ENCODE results near the gene ELAVL1.
"Not testable (repeated sequence)": the region's sequence is repeated elsewhere in the genome, so short reads cannot be mapped to it uniquely, and the experiment has no call there.

Gene ELAVL1

DNA sequence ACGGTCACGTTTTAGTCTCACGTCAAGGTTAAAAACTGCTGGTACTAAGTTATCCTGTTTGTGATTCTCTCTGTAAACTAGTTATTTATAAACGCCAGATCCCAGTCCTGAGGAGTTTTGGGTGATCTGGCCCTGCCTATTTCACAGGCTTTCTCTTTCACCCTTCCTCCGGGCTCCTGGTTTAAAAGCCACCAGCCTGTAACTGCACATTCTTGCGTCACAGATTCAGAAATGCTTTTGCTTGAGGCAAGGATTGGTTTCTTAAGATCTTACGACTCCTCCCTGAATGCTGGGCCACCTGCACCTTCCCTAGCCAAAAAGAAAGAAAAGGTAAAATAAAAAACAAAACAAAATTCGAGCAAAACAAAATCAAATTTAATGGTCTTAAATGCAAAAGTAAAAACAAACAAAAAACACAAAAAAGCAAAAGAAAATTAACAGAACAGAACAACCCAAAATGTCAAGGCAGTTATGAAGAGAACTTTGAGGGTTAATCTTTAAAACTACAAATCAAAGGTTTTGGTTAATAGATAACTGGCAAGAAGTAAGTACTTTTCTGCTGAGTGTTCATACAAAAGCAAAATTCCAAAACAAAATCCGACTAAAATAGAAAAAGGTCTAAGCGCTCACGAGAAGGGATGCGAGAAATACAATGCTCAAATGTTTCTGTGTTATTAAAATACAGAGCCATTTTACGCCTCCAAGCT lies 43.4 kb downstream of the ELAVL1 start:
- Mint-ChIP-seq H3K27me3 (no peaks in the 10 kb centered on the region), H3K36me3 (ENCODE audit: low read depth) (peaks cover 83% of the 10 kb centered on the region), H3K27ac (peak overlapping the region; percentile 14), H3K4me3 (no peak overlapping the region), H3K9me3 (no peaks in the 10 kb centered on the region), H3K4me1 (ENCODE audit: low read depth) (no peaks in the 10 kb centered on the region)
- no peak for DNase-seq

DNA sequence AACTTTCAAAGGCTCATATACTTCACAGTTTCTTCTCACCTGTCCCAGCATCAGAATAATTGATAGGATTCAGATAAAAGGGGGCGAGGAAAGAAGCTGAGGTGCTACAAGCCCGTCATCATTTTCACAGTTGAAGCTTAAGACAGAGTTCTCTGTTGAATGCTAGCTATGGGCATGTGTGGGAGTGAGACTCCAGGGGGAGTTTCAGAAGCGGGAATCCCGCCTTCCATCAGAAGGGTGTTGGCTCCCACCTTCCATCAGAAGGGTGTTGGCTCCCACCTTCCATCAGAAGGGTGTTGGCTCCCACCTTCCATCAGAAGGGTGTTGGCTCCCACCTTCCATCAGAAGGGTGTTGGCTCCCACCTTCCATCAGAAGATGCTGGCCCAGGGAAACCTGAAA lies 44.4 kb downstream of the ELAVL1 start:
- H3K4me3 Mint-ChIP-seq; H3K27me3 Mint-ChIP-seq; H3K27ac Mint-ChIP-seq; H3K4me1 Mint-ChIP-seq (ENCODE audit: low read depth); H3K9me3 Mint-ChIP-seq; DNase-seq: not testable (repeated sequence)
- H3K36me3 Mint-ChIP-seq (ENCODE audit: low read depth): peaks cover 76% of the 10 kb centered on the region

DNA sequence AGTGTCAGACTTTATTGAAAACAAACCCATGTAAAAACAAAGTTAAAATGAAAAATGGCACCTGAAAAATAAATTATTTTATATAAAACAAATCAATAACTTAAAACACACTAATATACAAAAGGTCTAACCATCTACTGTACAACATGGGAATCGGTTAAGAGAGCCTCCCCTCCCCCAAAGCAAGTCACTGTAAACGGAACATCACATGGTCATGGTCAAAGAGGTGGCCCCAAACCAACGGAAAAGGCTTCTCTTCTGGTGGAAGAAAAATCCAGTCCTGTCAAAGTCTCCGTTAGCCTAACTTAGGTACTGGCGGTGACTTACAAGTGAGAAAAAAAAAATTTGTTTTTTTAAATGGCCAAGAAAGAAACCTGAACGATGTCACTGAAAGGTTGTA lies 46.2 kb downstream of the ELAVL1 start:
- Mint-ChIP-seq H3K4me1 (ENCODE audit: low read depth) (no peaks in the 10 kb centered on the region), H3K36me3 (ENCODE audit: low read depth) (peaks cover 60% of the 10 kb centered on the region), H3K4me3 (no peak overlapping the region), H3K9me3 (no peaks in the 10 kb centered on the region), H3K27me3 (no peaks in the 10 kb centered on the region), H3K27ac (no peak overlapping the region)
- DNase-seq: no peak

DNA sequence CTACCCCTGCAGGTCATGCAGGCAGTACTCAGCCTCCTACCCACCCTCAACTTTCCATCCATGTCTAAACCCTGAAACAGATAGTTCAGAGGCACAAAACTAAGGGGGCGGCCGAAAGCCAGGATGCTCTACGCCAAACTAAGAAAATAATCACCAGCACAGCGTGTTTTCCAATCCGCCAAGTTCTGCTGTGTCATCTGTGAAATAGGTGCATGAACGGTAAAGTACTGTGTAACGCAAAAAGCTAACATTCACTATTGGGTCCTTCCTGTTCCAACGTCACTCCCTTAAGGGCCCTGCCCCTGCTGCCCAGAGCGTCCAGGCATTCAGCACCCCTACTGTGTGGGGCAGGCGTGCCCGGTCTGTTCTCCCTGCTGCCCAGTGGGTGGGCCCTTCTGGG lies 49.7 kb downstream of the ELAVL1 start:
- no peak overlapping the region for H3K4me3 Mint-ChIP-seq
- H3K4me1 Mint-ChIP-seq (ENCODE audit: low read depth): no peaks in the 10 kb centered on the region
- peaks cover 31% of the 10 kb centered on the region for H3K36me3 Mint-ChIP-seq (ENCODE audit: low read depth)
- H3K9me3 Mint-ChIP-seq: no peaks in the 10 kb centered on the region
- no peak overlapping the region for H3K27ac Mint-ChIP-seq
- H3K27me3 Mint-ChIP-seq: no peaks in the 10 kb centered on the region
- DNase-seq: no peak

DNA sequence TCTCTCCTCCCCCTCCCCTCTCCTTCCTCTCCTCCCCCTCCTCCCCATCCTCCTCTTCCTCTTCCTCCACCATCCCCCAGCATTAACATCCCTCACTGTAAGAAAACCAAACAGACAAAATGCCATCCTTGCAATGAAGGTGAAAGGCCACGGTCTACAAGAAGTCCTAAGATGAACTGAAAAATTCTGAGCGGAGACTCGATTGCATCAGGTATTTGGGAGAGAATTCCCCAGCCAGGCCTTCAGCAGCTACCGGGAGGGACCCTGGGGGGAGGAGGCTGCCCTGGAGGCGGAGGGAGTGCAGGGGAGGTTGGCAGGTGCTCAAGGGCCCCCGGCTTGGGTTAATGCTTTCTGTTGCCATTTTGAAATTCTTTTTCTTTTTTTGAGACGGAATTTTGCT lies 51.9 kb downstream of the ELAVL1 start:
- H3K27ac Mint-ChIP-seq: no peak overlapping the region
- no peaks in the 10 kb centered on the region for H3K9me3 Mint-ChIP-seq
- H3K27me3 Mint-ChIP-seq: no peaks in the 10 kb centered on the region
- no peak overlapping the region for H3K4me3 Mint-ChIP-seq
- peaks cover 14% of the 10 kb centered on the region for H3K36me3 Mint-ChIP-seq (ENCODE audit: low read depth)
- H3K4me1 Mint-ChIP-seq (ENCODE audit: low read depth): no peaks in the 10 kb centered on the region
- DNase-seq: no peak

DNA sequence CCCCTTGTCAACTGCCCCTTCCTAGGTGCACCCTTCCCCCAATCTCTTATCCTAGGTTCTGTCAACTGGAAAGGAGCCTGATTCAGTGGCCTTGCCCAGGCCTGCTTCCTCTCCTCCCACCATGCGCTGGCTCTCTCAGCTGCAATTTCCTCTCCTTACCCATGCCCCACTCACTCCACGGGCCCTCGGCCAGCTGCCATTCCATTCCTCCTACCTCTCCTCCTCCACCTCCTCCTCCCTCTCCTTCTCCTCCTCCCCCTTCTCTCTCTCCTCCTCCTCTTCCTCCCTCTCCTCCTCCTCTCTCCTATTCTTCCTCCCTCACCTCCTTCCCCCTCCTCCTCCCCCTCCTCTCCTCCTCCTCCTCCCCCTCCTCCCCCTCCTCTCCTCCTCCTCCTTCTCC lies 52.4 kb downstream of the ELAVL1 start:
- DNase-seq: no peak
- Mint-ChIP-seq H3K9me3 (no peaks in the 10 kb centered on the region), H3K36me3 (ENCODE audit: low read depth) (peaks cover 9% of the 10 kb centered on the region), H3K4me1 (ENCODE audit: low read depth) (no peaks in the 10 kb centered on the region), H3K4me3 (no peak overlapping the region), H3K27me3 (no peaks in the 10 kb centered on the region), H3K27ac (no peak overlapping the region)

DNA sequence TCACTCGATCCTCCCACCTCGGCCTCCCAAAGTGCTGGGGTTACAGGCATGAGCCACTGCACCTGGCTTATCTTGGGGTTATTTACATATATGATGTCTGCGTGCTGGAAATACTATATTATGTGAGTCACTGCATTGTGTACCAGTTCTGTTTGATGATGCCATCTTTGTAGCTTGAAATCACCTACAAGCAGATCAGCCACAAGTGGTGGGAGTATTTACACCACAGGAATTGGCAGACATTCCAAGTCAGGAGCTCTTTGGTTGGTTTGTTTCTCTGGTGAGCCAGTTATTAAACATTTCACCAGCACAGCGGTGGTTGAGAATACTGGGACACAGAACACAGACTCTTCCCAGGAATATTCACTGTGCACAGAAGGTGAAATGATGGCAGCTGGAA lies 57.5 kb downstream of the ELAVL1 start:
- no peak for DNase-seq
- Mint-ChIP-seq H3K9me3 (no peaks in the 10 kb centered on the region), H3K36me3 (ENCODE audit: low read depth) (peaks cover 14% of the 10 kb centered on the region), H3K4me1 (ENCODE audit: low read depth) (peaks cover 16% of the 10 kb centered on the region), H3K4me3 (no peak overlapping the region), H3K27me3 (no peaks in the 10 kb centered on the region), H3K27ac (no peak overlapping the region)

DNA sequence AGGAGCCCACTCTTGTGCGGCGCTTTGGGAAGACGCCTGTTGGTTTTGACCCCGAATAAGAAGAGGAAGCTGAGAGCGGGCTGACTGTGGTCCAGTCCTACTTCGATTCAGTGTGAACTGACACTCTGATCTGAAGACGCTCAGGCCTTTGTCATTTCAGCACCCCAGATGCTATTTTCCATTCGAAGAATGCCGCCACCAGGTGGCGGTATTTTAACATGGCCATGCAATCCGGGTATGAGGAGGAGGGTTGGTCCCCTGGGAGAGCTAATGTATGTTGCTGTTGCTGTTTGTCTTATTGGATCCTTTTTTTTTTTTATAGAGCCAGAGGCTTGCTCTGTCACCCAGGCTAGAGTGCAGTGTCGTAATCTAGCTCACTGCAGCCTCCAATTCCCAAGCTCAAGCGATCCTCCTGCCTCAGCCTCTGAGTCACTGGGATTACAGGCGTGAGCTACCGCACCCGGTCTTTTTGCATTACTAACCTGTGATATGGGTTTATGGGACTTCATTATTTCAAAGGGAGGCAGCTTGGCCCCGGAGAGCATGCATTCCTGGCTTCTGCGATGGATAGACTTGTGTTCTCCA lies 61.2 kb downstream of the ELAVL1 start:
- peaks cover 46% of the 10 kb centered on the region for H3K36me3 Mint-ChIP-seq (ENCODE audit: low read depth)
- H3K9me3 Mint-ChIP-seq: no peaks in the 10 kb centered on the region
- DNase-seq: peak; percentile 89
- H3K4me1 Mint-ChIP-seq (ENCODE audit: low read depth): peaks cover 38% of the 10 kb centered on the region
- H3K27ac Mint-ChIP-seq: peak overlapping the region; percentile 99
- no peaks in the 10 kb centered on the region for H3K27me3 Mint-ChIP-seq
- peak overlapping the region; percentile 93 for H3K4me3 Mint-ChIP-seq

DNA sequence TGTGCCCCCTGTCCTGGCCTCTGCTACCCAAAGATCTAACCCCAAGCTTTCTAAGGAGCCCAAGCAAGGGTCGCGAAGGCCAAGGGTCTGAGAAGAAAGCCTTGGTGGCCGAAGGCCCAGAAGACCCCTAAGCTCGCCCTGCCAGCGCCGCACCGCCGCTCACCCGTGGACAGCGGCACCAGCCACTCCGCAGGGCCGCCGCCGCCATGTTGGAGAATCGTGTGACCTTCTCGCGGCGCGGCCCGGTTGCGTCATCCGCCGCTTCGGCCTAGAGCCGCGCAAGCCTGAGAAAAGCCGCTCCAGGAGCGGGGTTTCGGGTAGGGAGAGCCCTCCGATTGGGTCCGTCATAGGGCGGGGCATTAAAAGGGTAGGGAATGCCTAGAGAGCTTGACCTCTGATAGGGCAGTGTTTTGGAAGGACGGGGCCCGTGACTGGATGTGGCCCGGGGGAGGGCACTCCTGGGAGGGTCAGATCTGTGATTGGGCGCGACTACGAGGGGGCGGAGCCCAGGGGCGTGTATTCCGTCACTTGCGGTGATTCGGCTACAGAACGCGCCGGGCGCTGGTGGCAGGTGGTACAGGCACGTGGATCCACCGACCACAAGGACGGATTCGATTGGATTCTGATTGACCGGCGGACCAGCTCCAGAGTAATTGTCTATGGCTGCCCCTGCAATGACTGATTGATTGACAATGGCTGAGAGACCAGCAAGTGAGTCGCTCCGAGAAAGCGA lies 61.8 kb downstream of the ELAVL1 start, which contains the start of gene TIMM44:
TSS of gene TIMM44 (minus strand) at position 223 of the 733 bp plus-strand sequence. CDS start at position 208, 15 bp downstream.
- H3K4me3 Mint-ChIP-seq: peak within 1 kb of the TSS; percentile 93
- peak; percentile 98 for DNase-seq
- peaks cover 52% of the 10 kb centered on the region for H3K36me3 Mint-ChIP-seq (ENCODE audit: low read depth)
- no peaks in the 10 kb centered on the region for H3K9me3 Mint-ChIP-seq
- H3K27ac Mint-ChIP-seq: peak within 1 kb of the TSS; percentile 99
- H3K27me3 Mint-ChIP-seq: no peaks in the 10 kb centered on the region
- peaks cover 42% of the 10 kb centered on the region for H3K4me1 Mint-ChIP-seq (ENCODE audit: low read depth)

DNA sequence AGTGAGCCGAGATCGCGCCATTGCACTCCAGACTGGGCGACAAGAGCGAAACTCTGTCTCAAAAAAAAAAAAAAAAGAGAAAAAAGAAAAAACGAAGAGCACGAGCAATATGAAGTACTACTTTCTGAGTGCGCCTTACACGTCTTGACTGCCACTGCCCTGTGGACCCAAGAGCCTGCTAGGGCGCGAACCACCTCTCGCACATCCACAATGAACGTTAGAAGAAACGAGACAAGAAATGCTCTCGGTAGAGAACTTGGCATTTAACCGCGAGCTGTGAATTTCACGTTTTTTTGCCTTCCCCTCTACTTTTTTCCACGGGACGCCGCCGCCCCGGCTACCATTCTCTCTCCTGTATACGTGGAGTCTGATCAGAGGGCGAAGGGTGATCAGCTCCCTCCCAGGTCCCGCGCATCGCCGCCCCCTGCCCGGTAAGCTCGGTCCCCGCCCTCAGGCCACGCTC lies 62.4 kb downstream of the ELAVL1 start:
- Mint-ChIP-seq H3K36me3 (ENCODE audit: low read depth) (peaks cover 57% of the 10 kb centered on the region), H3K9me3 (no peaks in the 10 kb centered on the region), H3K27ac (peak overlapping the region; percentile 99), H3K4me1 (ENCODE audit: low read depth) (peaks cover 42% of the 10 kb centered on the region), H3K27me3 (no peaks in the 10 kb centered on the region), H3K4me3 (peak overlapping the region; percentile 93)
- DNase-seq: no peak

DNA sequence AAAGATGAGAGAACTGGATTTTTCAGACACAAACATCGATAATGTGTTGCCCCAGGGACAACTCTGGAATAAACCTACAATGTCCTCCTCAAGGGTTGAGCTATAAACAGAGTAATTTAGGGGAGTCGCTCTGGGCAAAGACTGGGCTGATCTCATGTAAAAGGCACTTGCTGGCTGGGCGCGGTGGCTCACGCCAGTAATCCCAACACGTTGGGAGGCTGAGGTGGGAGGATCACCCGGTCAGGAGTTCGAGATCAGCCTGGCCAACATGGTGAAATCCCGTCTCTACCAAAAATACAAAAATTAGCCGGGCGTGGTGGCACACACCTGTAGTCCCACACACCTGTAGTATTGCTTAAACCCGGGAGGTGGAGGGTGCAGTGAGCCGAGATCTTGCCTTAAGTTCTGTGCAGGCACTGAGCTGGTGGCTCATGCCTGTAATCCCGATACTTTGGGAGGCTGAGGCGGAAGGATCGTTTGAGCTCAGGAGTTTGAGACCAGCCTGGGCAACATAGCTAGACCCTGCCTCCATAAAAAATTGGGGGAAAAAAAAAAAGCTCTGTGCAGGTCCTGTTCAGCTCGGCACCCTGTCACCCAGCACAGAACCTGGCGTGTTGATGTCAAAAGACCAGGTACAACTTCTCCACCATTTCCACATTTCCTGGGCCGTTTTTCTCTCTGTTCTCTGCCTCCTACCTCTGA lies 63.4 kb downstream of the ELAVL1 start:
- H3K36me3 Mint-ChIP-seq (ENCODE audit: low read depth): peaks cover 64% of the 10 kb centered on the region
- peak overlapping the region; percentile 99 for H3K27ac Mint-ChIP-seq
- no peaks in the 10 kb centered on the region for H3K27me3 Mint-ChIP-seq
- H3K9me3 Mint-ChIP-seq: no peaks in the 10 kb centered on the region
- H3K4me1 Mint-ChIP-seq (ENCODE audit: low read depth): peaks cover 42% of the 10 kb centered on the region
- DNase-seq: no peak
- H3K4me3 Mint-ChIP-seq: peak overlapping the region; percentile 93

DNA sequence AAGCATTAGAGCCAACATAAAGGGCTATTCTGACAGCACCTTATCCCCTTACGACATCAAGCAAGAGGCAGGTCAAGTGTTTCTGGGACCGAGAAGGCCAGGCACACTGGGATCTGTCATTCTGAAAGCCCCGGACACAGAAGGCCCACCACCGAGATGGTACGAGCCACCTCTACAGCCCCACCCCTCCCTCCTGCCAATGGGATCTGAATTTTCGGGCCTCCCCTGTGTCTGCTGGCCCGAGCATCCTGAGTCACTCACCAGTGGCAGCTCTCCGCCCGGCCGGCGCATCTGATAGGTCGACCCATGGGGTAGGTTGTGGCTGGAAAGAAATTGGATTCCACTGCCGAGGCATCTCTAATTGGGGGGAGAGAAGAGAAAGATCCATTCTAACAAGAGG lies 64.6 kb downstream of the ELAVL1 start:
- Mint-ChIP-seq H3K27me3 (no peaks in the 10 kb centered on the region), H3K4me3 (peak overlapping the region; percentile 42), H3K27ac (peak overlapping the region; percentile 71)

DNA sequence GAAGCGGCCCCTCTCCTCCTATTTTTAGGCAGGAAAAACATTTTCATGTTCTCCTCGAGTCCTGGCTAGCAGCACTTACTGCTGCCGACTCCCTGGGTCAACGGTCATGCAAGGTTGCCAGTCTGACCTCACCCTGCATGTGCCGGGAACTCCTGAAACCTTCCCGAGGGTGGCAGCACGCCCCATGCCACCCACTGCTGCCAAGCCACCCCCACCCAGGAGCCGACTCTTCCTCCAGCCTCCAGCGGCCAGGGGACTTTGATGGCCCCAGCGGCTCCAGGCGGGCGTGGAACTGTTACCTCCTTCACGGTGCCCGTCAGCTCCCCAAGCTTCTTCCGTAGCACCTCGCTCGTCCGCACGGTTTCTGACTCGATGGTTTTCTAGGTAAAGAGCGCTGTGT lies 70.7 kb downstream of the ELAVL1 start:
- Mint-ChIP-seq H3K9me3 (no peaks in the 10 kb centered on the region), H3K27me3 (no peaks in the 10 kb centered on the region), H3K27ac (no peak overlapping the region), H3K4me1 (ENCODE audit: low read depth) (peaks cover 13% of the 10 kb centered on the region), H3K4me3 (no peak overlapping the region), H3K36me3 (ENCODE audit: low read depth) (peaks cover 91% of the 10 kb centered on the region)
- DNase-seq: no peak

More for the DNA sequence above, 64.6 kb downstream of the ELAVL1 start:
- DNase-seq: no peak
- no peaks in the 10 kb centered on the region for H3K9me3 Mint-ChIP-seq
- H3K4me1 Mint-ChIP-seq (ENCODE audit: low read depth): peaks cover 40% of the 10 kb centered on the region
- H3K36me3 Mint-ChIP-seq (ENCODE audit: low read depth): peaks cover 73% of the 10 kb centered on the region

Data from activated T-cell treated with anti-CD3 and anti-CD28 coated beads, Interleukin-2, amount 50 U/mL, for 24 hours (primary cell).